HG03460 (cell line): ENCODE results near the gene CIDEA.

ENCODE experiments used
- ATAC-seq: cut with Tn5 transposase; IDR thresholded peaks from one replicate; pipeline ENCODE4 v1.9.1; 2021; ENCODE audit not compliant: unreplicated experiment

CIDEA gene

DNA sequence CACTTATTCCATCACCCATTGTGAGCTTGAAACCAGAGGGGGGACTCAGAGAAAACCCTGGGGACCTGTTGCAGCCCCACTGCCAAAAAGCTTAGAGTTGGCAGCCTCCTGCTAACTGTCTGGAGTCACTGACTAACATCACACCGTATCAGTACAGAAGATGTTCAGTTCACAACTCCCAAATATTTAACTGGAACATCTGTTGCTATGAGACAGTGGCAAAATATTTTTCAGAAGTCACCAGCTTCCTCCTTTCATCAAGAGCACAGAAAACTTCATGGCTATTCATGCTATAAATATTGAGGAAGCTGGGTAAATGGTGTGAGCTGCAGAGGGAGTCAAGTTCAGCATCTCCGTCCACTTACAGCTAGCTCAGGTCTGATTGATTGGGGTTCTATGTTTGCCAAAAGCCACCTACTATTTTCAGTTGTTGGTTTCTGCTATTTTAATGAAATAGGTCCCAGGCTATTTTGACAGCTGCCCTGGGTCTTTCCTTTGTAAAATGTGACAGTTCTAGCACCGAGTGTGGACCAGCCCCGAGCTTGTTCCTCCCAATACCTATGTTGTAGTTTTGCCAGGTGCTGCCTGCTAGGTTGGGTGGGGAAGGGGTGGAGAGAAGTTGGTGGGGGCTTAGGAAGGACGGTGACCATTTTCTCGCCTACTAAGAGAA is 63.6 kb downstream of the CIDEA start:
- ATAC-seq: no peak

DNA sequence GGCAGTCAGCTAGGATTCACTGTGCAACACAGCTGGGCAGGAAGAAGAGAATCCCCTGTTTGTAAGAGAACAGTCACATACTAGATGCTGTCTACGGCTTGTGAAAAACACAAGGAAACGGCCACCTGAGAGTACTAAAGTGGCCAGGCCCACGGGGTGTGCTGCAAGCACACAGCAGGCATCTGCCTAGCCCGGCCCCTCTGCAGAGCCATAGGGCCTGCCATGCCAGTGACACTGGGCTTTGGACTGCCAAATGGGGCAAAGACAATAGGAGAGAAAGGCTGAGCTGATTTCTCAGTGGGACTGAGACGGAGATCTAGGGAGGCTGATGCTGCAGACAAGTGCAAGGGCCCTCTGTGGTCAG is 64.2 kb downstream of the CIDEA start:
- no peak for ATAC-seq

DNA sequence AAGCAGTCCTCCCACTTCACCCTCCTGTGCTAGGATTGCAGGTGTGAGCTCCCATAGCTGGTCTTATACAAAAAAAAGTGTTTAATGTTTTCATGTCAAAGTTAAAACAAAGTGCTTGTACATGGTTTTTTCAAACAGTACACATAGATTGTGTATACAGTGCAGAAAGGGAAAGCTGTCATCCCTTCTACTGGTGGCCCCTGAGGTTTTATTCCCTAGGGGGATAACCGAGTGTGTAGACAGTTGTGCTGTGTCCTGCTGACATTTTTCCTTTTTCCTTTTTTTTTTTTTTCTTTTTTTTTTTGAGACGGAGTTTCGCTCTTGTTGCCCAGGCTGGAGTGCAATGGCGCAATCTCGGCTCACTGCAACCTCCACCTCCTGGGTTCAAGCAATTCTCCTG is 64.7 kb downstream of the CIDEA start:
- no peak for ATAC-seq

DNA sequence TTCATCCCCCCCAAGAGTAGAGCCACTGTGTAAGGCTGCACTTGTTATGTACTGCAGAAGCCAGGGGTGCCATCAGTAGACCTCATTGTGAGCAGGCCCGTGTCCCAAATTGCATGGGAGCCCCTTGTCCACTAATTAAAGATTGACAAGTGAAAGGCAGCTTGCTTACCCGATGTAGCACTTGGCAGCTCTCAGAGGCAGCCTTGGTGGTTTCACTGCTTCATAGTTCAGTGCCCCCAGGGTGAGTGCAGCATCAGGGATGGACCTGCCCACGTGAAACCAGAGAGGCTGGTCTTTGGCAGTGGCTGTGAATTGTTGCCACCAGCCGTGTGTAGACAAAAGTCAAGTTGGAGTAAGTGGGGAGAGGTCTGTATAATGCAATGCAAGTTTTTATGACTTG is 67.2 kb downstream of the CIDEA start:
- peak; percentile 79 for ATAC-seq

DNA sequence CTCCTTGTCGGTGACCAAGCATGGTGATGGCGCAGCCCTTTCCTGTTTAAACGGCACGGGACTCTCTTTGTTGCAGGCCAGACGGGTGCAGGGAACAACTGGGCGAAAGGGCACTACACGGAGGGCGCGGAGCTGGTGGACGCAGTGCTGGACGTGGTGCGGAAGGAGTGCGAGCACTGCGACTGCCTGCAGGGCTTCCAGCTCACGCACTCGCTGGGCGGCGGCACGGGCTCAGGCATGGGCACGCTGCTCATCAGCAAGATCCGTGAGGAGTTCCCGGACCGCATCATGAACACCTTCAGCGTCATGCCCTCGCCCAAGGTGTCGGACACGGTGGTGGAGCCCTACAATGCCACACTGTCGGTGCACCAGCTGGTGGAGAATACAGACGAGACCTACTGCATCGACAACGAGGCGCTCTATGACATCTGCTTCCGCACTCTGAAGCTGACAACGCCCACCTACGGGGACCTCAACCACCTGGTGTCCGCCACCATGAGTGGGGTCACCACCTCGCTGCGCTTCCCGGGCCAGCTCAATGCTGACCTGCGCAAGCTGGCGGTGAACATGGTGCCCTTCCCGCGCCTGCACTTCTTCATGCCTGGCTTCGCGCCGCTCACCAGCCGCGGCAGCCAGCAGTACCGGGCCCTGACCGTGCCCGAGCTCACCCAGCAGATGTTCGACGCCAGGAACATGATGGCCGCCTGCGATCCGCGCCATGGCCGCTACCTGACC is 71.0 kb downstream of the CIDEA start:
- ATAC-seq: no peak

DNA sequence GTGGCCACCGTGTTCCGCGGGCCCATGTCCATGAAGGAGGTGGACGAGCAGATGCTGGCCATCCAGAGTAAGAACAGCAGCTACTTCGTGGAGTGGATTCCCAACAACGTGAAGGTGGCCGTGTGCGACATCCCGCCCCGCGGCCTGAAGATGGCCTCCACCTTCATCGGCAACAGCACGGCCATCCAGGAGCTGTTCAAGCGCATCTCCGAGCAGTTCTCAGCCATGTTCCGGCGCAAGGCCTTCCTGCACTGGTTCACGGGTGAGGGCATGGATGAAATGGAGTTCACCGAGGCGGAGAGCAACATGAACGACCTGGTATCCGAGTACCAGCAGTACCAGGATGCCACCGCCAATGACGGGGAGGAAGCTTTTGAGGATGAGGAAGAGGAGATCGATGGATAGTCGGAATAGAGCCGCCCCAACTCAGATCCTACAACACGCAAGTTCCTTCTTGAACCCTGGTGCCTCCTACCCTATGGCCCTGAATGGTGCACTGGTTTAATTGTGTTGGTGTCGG is 71.6 kb downstream of the CIDEA start:
- no peak for ATAC-seq

DNA sequence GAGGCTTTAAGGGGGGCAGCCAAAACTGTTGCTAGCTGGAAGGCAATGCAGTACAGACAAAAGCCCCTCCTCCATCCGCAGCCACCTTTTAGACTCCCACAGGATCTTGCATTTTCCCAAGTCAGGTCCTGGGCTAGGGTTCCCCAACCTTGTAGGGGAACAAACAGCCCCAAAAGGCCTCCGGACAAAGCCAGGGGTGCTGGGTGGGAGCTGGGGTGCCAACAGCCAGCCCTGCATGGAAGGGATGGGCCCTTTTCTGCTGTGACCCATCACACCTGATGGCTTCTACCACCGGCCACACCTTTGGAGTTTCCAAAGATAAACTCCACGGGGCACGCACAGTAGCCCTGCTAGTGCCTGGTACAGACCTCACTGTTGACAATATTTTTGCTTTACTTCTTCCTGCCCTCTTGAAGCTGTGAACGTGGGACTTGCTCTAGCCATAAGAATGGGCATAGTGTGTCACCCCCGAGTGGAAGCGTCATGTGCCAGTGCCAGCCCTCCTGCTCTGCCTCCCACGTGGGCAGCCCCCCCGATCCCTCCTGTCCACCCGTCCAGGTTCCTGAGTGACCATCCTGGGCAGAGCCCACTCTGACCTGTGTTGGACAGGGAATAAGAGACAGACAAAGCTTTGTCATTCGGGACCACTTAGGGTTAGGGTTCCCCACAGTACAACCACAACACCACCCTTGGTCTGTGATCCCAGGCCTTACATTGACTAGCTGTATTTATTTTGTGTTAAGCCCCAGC is 72.7 kb downstream of the CIDEA start:
- ATAC-seq: no peak
